Osteocyte (in vitro differentiated cells): ENCODE results near the gene GJC1. TPM values are rescaled to one million over a fixed set of nuclear protein-coding genes. Genes with fewer than 3 reads are reported as not detected.

ENCODE experiments used
- DNase-seq: peaks from one replicate; pipeline ENCODE4 v3.0.0; 2021; ENCODE audit warnings: mixed read lengths; ENCODE audit not compliant: unreplicated experiment; ENCODE audit errors: extremely low spot score
- H3K27ac Mint-ChIP-seq: one replicate; pipeline ENCODE4 v1.8.0; 2021; ENCODE audit warnings: mild to moderate bottlenecking, mixed read lengths; ENCODE audit not compliant: unreplicated experiment
- H3K27me3 Mint-ChIP-seq: one replicate; pipeline ENCODE4 v1.8.0; 2021; ENCODE audit warnings: mixed read lengths; ENCODE audit not compliant: unreplicated experiment
- H3K36me3 Mint-ChIP-seq: one replicate; pipeline ENCODE4 v1.8.0; 2021; ENCODE audit warnings: mixed read lengths; ENCODE audit not compliant: unreplicated experiment
- H3K4me1 Mint-ChIP-seq: one replicate; pipeline ENCODE4 v1.8.0; 2021; ENCODE audit warnings: mixed read lengths; ENCODE audit not compliant: unreplicated experiment
- H3K4me3 Mint-ChIP-seq: one replicate; pipeline ENCODE4 v1.8.0; 2021; ENCODE audit warnings: mild to moderate bottlenecking, moderate library complexity, mixed read lengths; ENCODE audit not compliant: unreplicated experiment
- H3K9me3 Mint-ChIP-seq: one replicate; pipeline ENCODE4 v1.8.0; 2021; ENCODE audit warnings: mixed read lengths; ENCODE audit not compliant: unreplicated experiment
- CTCF ChIP-seq: fragments of 200-600 bp; sonication (generic); IDR thresholded peaks from 2 replicates; pipeline ENCODE4 v1.5.0; 2021; ENCODE audit warnings: antibody characterized with exemption, mild to moderate bottlenecking, moderate library complexity
- total RNA-seq: library from RNA; stranded (reverse); gene quantifications from 2 replicates; pipeline ENCODE4 v1.2.1, GENCODE V29; 2021

The GJC1 gene
- total RNA-seq, 1 donor from 2014 or later = 43.0 TPM

GRCh38 chr17:44768505-44769142 is 61.5 kb downstream of the GJC1 start:
- Mint-ChIP-seq H3K9me3 (no peaks in the 10 kb centered on the region), H3K27ac (no peak overlapping the region), H3K27me3 (peaks cover 5% of the 10 kb centered on the region), H3K36me3 (no peaks in the 10 kb centered on the region), H3K4me3 (no peak overlapping the region), H3K4me1 (peaks cover 5% of the 10 kb centered on the region)
- no peak for TF ChIP-seq CTCF
- DNase-seq = no peak

- no peak for TF ChIP-seq CTCF
- peak; percentile 82 for DNase-seq
Measured at GRCh38 chr17:44767493-44767892, 62.6 kb downstream of the GJC1 start.

GRCh38 chr17:44766409-44767038 is 63.6 kb downstream of the GJC1 start:
- DNase-seq = peak; percentile 79
- peaks cover 5% of the 10 kb centered on the region for H3K4me1 Mint-ChIP-seq
- no peak for TF ChIP-seq CTCF
- H3K27me3 Mint-ChIP-seq = peaks cover 2% of the 10 kb centered on the region
- H3K36me3 Mint-ChIP-seq = no peaks in the 10 kb centered on the region
- H3K27ac Mint-ChIP-seq = no peak overlapping the region
- H3K9me3 Mint-ChIP-seq = no peaks in the 10 kb centered on the region
- no peak overlapping the region for H3K4me3 Mint-ChIP-seq

More at GRCh38 chr17:44767493-44767892, 62.6 kb downstream of the GJC1 start:
- H3K36me3 Mint-ChIP-seq = no peaks in the 10 kb centered on the region
- H3K9me3 Mint-ChIP-seq = no peaks in the 10 kb centered on the region
- peaks cover 5% of the 10 kb centered on the region for H3K4me1 Mint-ChIP-seq
- H3K27me3 Mint-ChIP-seq = peaks cover 2% of the 10 kb centered on the region
- no peak overlapping the region for H3K4me3 Mint-ChIP-seq
- H3K27ac Mint-ChIP-seq = no peak overlapping the region

GRCh38 chr17:44765965-44766364 is 64.1 kb downstream of the GJC1 start:
- H3K4me3 Mint-ChIP-seq = no peak overlapping the region
- DNase-seq = no peak
- H3K27me3 Mint-ChIP-seq = peaks cover 6% of the 10 kb centered on the region
- peaks cover 5% of the 10 kb centered on the region for H3K4me1 Mint-ChIP-seq
- no peak for TF ChIP-seq CTCF
- H3K36me3 Mint-ChIP-seq = no peaks in the 10 kb centered on the region
- H3K27ac Mint-ChIP-seq = no peak overlapping the region
- no peaks in the 10 kb centered on the region for H3K9me3 Mint-ChIP-seq

GRCh38 chr17:44763170-44763569 is 66.9 kb downstream of the GJC1 start:
- Mint-ChIP-seq H3K27me3 (peaks cover 6% of the 10 kb centered on the region), H3K36me3 (no peaks in the 10 kb centered on the region), H3K4me1 (peaks cover 5% of the 10 kb centered on the region), H3K9me3 (no peaks in the 10 kb centered on the region), H3K4me3 (no peak overlapping the region), H3K27ac (no peak overlapping the region)
- TF ChIP-seq CTCF = no peak
- DNase-seq = no peak
